Stimulated activated CD8-positive, alpha-beta memory T cell treated with anti-CD3 and anti-CD28 coated beads, Interleukin-4, amount 100 ng/mL, for 4 hours (primary cell): ENCODE measurements around the gene HOMER3.
"Not testable (repeated sequence)": the region's sequence is repeated elsewhere in the genome, so short reads cannot be mapped to it uniquely, and the experiment has no call there.

Source experiments
- DNase-seq, 2 donors: peaks; one replicate each; pipeline ENCODE4 v3.0.0-alpha.2; 2020; ENCODE audit warnings: low read depth in 2 of 2, low spot score in 1 of 2

Gene HOMER3

DNA sequence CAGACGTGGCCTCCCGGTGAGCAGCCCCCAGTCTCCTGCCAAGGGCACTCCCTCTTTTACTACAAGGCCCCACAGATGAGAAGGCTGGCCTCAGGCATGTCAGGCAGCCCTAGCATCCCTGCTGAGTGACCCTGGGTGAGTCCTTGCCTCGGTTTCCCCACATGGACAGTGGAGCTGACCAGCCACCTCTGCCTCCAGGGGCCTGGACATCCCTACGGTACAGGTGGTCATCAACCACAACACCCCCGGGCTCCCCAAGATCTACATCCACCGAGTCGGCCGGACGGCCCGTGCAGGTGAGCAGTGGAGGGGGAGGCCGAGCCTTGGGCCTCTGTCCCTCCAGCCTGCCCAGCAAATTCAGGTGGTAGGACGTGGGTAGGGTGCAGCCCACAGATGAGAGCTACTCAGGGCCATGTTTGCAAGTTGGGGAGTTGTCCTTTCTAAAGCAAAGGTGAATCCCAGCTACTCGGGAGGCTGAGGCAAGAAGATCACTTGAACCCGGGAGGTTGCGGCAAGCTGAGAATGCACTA, 16.3 kb downstream of the HOMER3 start:
- DNase-seq: no peak

DNA sequence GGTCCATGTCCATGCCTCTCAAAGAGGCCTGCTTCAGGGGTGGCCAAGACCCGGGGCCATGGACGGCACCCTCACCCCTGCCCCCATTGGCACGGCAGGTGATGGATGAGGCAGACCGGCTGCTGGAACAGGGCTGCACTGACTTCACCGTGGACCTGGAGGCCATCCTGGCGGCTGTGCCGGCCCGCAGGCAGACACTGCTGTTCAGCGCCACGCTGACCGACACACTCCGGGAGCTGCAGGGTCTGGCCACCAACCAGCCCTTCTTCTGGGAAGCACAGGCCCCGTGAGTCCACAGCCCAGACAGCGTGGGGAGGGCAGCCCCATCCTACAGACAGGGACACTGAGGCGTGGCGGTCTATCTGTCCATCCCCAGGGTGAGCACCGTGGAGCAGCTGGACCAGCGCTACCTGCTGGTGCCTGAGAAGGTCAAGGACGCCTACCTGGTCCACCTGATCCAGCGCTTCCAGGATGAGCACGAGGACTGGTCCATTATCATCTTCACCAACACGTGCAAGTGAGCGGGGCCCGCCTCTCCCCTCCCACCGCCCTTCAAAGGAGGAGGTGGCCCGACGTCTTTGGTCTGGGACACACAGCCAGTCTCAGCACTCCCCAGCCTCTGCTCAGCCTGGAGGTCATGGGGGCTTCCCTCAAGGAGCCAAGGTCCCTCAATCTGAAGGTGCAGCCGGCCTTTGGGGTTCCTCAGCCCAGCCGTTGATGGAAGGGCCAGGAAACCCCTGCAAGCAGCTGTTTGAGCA, 18.6 kb downstream of the HOMER3 start:
- no peak for DNase-seq

DNA sequence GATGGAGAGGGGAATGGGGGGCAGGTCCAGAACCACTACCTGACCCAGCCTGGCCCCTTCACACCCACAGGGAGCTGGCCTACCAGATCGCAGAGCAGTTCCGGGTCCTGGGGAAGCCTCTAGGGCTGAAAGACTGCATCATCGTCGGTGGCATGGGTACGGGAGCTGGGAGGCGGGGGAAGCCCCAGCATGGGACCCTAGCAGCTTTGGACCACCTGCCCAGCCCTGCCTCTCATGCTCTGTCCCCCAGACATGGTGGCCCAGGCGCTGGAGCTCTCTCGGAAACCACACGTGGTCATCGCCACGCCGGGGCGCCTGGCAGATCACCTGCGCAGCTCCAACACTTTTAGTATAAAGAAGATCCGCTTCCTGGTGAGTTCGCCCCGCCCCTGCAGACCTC, 19.4 kb downstream of the HOMER3 start:
- DNase-seq: no peak

DNA sequence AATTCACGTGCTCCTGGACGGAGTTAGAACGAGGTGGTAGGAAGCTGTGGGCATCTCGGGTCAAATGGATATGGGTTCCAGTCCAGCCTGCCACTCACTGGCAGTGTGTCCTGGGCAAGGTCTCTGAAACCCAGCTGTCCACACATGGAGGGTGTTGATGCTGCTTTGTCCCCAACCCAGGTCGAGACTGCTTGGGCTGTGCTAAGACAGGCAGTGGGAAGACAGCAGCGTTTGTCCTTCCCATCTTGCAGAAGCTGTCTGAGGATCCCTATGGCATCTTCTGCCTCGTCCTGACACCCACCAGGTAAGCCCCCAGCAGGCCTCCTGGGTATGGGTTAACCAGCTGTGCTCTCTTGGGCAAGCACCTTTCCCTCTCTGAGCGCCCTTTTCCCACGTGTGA, 20.6 kb downstream of the HOMER3 start:
- DNase-seq: no peak

DNA sequence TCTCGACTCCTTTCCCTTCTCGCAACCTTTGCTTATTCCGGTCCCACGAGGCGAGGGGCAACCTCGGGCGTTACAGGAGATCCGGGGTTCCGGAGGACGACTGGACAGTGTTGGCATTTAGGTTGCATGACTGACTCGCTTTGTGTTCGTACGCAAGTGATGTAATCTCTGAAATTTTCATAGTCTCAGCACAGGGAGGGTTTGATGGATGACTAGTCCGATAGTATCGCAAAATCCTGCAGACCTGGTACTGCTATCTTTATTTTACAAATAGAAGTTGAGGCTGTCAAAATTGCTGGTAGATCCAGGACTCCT, 21.2 kb downstream of the HOMER3 start:
- no peak for DNase-seq

DNA sequence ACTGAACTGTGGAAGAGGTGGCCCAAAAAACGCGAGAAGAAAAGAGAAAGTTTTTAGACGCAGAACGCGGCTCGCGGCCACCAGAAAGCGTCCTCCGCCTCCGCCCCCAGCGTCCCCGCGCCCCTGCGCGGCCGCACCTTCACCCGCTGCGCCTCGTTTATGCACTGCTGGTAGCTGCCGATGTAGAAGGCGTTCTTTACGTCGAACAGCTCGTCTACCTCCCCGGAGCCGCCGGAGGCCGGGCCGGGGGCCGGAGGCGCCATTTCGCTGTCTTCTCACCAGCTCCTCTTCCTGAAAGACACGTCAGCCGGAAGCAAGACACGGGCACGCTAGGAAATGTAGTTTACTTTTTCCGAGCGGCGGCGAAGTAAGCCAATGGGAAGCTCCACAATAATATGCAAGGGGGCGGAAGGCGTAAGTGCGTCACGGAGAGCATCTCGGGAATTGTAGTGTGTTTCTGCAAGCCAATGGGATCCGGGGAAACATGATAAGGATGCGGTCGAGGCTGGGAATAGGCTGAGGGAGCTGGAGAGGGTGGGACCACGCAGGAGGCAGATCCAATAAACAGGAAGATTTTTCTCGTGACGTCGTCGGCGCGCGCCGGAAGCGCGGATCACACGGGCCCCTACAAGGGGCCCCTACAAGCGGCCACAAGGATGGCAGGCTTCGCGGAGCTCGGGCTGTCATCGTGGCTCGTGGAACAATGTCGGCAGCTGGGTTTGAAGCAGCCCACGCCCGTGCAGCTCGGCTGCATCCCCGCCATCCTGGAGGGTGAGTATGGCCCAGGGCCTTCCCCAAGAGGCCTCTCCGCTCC, 21.7 kb downstream of the HOMER3 start, which contains the start of the genes COPE and DDX49:
COPE (minus strand) TSS at position 302 of the 814 bp plus-strand sequence; CDS start at position 263, 39 bp downstream.
DDX49 (plus strand) TSS at position 630 of the 814 bp plus-strand sequence; CDS start at position 657, 27 bp downstream.
- peak; percentile 94 to 97 for DNase-seq

DNA sequence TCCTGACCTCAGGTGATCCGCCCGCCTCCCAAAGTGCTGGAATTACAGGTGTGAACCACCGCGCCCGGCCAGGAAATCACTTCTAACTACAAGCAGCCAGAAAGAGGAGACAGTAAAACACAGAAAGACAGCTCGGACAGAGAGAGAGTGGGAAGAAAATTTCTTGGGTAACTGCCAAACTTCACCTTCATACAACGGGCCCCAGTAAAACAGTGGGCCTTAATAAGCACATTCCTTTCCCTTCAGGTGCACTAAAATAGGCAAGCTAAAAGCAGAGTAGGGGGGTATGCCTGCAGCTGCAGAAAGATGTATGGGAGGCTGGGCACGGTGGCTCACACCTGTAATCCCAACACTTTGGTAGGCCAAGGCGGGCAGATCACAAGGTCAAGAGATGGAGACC, 23.4 kb downstream of the HOMER3 start:
- DNase-seq: not testable (repeated sequence)

DNA sequence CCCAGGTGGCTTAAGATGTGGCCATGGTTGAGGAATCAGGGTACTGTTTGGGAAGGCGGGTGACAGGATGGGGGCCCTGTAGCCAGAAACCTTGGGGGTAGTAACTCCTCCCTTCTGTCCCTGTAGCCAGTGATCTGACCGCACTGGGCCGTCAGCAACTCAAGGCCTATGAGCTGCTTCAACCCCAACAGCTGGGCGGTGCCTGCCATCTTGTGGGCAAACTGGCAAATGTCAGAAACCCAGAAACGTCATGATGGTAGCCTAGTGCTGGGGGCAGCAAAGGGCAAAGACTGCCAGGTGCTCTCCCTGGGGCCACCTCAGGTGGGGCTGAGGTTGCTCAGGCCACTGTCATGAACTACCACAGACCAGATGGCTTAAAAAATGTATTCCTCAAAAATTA, 25.4 kb downstream of the HOMER3 start:
- no peak for DNase-seq

DNA sequence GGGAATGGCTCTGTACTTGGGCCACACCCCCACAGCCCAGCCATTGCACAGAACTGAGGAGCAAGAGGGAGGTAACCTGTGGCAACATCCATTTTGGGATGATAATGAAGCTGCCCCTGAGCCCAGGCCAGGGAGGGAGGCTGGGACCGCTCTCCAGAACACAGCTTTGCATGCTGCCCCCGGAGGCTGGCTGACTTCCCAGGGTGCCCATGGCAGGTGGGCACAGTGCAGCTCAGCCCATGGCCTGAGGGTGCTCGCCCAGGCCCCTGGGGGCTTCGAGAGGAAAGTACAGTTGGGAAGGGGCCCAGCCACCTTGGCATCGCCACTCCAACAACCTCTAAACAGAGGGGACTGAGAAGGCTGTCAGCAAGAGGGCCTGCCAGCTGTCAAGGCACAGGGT, 27.6 kb downstream of the HOMER3 start:
- no peak for DNase-seq

DNA sequence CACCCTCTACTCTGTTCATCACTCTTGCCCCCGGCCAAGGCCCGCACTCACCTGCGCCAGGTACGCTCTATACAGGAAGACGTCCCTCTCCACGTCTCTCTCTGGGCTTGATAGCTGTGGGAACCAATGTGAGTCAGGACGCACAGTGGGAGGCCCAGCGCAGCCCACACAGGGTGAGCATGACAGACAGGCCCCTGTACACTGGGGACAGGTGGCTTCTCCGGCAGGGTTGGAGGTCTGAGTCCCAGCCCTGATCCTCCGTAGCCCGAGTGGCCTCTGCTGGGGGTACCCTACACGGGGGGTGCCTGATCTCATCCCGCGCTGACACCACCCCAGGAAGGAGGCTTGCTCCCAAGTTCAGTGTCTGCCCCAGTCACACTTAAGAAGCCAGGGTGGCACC, 28.1 kb downstream of the HOMER3 start:
- DNase-seq: no peak

DNA sequence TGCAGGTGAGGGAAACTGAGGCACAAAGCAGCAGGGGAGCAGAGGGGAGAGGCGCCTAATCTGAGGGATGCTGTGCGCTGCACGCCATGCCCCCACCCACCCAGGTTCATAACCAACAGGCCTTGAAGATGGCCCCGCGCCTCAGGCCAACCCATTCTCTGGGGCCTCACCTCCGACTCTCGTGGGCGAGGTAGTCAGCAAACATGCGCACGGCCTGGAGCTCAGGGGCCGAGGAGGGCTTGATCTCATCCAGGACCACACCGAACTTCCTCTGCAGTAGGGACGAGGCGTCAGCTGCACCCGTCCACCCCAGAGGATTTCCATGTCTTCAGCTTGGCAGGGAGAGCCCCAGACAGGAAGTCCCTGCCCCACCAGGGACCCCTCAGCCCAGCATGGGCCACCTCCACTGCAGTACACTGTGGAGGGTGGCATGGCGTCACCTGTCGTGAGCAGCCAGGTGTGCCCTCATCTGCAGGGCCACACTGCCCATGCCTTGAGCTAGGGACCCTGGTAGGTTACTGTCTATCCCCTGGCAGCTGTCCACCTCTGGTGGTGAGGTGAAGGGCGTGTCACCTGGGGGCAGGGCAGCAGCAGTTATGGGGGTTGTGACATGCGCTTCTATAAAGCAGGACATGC, 30.1 kb downstream of the HOMER3 start:
- DNase-seq: no peak

DNA sequence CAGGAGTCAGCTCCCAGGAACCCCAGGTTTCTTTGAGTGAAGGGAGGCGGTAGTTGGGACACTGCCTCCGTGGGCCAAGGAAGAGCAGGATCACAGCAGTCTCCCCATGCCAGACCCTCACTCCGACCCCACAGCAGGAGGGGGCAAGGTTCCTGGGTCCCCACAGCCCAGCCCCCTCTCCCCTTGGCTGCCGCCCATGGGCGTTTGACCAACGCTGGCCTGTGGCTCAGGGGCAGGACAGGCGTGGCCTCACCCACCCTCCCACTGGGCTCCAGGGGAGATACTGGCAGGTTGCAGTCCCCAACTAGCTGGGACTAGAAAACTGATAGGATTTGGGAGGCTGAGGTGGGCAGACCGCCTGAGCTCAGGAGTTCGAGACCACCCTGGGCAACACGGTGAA, 31.0 kb downstream of the HOMER3 start:
- no peak for DNase-seq

DNA sequence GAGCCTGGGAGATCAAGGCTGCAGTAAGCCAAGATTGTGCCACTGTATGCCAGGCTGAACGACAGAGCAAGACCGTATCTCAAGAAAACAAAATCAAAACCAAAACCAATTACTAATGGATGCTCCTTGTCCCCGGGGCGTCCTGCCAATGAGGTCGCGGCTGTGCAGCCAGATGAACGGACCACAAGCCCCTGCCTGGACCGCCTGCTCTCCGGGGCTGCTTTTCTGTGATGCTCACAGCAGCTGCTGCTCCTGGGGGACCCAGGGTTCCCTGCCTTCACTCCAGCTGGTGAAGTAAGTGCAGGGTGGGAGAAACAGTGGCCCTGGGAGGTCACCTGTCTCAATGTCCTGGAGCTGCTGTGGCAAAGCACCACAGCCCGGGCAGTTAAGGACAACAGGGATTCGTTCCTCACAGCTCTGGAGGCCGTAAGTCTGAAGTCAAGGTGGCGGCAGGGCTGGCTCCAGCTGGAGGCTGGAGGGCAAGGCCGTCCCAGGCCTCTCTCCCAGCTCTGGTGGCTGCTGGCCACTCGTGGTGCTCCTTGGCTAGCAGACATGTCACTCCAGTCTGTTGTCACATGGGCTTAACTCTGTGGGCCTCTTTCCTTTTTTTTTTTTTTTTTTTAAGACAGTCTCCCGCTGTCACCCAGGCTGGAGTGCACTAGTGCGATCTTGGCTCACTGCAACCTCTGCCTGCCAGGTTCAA, 31.9 kb downstream of the HOMER3 start:
- no peak for DNase-seq

DNA sequence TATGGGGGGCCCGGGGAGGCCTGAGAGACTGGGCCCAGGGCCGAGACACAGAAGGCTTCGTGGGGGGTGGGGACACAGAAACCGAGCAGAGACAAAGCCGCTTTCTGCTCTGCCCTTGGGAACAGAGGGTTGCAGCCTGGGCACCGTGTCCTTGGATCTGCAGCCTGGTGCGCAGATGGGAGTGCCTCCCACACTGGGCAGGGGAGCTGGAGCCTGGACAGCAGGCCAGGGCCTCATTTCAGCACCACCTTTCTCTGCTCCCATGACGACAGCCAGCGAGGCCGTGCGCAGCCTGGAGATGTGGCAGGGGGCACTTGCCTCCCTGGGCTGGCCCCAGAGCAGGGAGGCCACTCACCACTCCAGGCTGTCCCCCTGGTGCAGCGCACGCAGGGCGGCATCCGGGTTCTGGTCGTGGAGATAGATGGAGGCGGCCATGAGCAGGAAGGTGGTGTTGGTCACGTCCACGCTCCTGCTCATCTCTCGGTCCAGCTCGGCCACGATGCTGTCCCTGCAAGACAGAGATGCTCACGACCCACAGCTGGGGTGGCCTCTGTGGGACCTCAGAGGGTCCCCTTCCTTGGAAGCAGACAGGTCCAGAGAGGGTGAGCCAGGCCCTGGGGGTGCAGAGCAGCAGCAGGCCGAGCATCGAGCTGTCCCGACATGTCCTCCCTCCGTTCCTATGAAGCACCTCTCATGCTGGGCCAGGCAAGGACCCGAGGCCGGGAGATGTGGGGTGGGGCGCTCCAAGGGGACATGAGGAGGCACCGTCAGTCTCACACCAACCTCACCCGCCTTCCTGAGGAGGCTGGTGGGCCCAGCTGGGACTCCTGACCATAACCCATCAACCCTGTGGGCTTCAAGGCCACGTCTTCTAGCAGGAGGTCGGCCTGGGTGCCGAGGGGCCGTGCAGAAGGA, 34.2 kb downstream of the HOMER3 start:
- no peak for DNase-seq

DNA sequence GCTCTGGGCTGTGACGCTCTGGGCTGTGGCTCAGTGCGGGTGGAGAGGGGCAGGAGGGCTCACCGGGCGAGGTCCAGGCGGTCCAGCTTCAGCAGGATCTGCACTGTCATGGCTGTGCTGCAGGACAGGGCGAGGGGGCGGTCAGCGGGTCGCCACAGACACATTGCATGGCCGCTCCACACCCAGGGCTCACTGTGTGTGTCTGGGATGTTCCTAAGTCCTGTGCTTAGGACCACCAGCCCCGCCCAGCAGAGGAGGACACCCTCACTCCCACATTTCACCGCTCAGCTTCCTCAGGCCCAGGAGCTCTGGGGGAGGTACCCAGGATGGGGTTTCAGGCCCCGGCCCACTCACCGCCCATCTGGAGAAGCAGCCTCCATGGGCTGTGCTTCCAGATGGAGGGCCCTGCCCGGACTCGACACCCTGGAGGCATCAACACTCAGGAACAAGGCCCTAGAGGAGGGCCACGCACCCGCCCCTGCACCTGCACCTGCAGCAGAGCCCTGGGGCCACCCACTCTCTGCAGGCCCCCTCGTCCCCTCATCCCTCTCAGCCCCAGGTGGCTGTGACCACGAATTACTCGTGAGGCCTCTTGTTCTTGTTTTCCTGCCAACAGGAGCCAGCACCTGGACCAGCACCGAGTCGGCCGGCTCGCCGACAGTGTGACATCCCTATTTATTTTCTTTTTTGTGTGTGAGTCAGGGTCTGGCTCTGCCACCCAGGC, 35.3 kb downstream of the HOMER3 start:
- no peak for DNase-seq

DNA sequence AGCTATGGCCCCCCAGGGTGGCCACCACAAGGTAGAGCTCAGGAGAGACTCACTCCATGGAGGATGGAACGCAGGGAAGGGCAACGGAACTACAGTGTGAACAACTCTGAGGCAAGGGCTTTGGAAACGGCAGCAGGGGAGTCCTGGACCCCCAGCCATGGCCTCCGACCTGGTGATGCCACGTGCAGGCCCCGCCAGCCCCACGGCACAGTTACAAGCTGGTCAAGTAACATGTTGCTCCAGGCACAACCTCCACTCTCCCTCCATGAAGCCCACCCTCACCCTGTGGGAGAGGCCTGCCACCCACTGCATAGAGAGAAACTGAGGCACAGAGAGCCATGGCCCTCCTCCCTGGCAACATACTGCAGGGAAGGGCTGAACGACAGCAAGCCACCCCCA, 36.0 kb downstream of the HOMER3 start:
- no peak for DNase-seq

DNA sequence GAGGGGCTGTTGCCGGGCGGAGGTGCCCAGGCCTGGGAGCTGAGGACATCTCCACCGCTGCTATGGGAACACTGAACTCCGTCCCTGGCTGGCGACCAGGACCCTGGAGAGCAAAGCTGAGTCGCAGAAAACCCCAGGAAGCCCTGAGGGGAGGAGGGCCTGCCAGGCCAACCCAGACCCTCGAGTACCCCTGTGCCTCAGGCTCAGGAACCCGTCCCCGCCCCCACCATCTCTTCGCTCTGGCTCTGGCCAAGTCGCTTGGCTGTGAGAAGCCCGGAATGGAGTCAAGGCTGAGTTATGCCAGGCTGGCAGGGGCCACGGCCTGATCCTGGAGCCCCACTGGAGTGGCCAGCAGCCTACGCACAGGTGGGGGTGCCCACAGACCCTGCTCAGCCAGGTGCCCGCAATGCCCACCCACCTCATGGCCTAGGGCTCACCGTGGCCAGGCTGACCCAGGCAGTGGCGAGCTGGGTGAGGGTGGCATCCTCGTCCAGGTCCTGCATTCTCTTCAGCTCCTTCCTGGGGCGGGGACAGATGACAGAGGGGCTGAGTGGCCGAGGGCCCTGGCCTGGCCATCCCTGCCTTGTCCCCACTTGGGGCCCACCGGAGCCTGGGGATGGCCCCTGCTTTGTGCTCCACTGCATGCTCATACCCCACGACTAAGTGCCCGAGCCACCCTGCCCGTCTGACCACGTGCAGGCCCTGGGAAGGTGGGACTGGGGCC, 36.5 kb downstream of the HOMER3 start:
- no peak for DNase-seq

DNA sequence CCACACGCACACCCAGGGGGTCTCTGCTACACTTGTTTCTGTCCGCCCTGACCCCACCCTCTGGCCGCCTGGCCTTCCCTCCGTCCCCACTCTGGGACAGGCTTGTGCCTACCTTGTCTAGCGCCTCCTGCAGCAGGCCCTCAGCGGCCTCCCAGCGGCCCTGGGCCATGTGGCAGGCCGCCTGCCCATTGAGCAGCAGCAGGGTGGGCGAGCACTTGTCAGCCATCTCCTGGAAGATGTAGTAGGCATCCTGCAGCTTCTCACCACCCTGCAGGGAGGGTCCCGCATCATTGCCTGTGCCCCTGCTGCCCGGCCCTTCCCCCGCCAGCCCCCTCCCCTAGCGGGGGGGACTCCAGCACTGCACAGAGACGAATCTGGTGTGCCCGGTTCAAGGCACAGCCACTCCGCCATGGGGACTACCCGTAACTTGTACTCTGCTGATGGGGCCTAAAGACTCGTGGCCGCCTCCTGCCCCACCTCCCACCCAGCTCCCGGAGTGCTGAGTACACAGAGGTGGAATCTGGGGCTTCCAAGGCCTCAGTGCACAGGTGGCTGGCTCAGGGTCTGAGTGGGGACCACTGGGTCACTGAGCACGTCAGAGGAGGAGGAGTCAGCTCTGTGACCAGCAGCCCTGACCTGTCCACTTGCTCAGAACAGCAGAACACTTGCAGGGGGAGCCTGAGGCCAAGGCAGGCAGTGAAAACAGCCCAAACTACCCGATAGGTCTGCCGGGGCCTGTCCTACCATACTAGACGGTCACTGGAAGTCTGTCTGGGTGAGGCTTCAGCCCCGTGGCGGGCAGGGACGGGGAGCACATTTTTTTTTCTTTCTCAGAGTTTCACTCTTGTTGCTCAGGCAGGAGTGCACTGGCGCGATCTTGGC, 37.6 kb downstream of the HOMER3 start:
- no peak for DNase-seq
